GM12872 (cell line): ENCODE data around the gene GPC3.

Experiments
- CTCF ChIP-seq: IDR thresholded peaks from 3 replicates; pipeline ENCODE4 v1.5.1; 2011; ENCODE audit warnings: low read depth, mild to moderate bottlenecking, low read length, moderate library complexity; ENCODE audit not compliant: insufficient read depth

The GPC3 gene

GRCh38 chrX:133676344-133677122 is 308.9 kb downstream of the GPC3 start:
- no peak for TF ChIP-seq CTCF

GRCh38 chrX:133674726-133675470 is 310.5 kb downstream of the GPC3 start:
- TF ChIP-seq CTCF, result no peak

GRCh38 chrX:133670383-133670782 is 315.0 kb downstream of the GPC3 start:
- TF ChIP-seq CTCF, result peak; percentile 48; the same call in 2 of the 3 replicates

GRCh38 chrX:133669214-133669613 is 316.2 kb downstream of the GPC3 start:
- TF ChIP-seq CTCF, result no peak

- TF ChIP-seq CTCF, result no peak
Observed at GRCh38 chrX:133668225-133668931, 317.0 kb downstream of the GPC3 start.

- no peak for TF ChIP-seq CTCF
Observed at GRCh38 chrX:133666256-133666655, 319.1 kb downstream of the GPC3 start.
